Measurements from ENCODE around the gene THADA. TPM values are rescaled to one million over a fixed set of nuclear protein-coding genes. Genes with fewer than 3 reads are reported as not detected.

Gene THADA
- total RNA-seq, 1 experiment from 2014 or later = 27.5 TPM

DNA sequence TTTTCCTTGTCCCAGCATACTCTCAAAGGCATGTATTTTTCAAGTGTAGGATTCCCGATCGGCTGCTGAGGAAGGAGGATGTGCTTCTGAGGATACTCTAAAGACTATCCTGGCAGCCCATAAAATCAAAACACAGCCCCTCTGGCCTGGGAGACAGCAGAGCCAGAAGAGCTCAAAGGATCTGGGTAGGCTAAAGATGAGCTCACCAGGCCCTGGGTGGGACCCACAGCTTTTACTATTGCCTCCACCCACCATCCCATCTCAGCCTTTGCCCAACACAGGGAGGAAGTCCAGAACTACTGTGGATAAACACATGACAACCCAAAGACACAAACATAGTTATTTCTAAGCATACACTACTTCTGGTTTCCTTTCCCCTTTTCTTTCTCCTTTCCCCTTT lies 290.3 kb downstream of the THADA start:
- Mint-ChIP-seq H3K4me3 (no peak overlapping the region), H3K4me1 (peaks cover 17% of the 10 kb centered on the region), H3K36me3 (no peaks in the 10 kb centered on the region), H3K9me3 (no peaks in the 10 kb centered on the region; the same call in 1 of the 2 replicates), H3K27ac (no peak overlapping the region), H3K27me3 (ENCODE audit: low read depth) (no peaks in the 10 kb centered on the region)
- TF ChIP-seq, protein P1, sequence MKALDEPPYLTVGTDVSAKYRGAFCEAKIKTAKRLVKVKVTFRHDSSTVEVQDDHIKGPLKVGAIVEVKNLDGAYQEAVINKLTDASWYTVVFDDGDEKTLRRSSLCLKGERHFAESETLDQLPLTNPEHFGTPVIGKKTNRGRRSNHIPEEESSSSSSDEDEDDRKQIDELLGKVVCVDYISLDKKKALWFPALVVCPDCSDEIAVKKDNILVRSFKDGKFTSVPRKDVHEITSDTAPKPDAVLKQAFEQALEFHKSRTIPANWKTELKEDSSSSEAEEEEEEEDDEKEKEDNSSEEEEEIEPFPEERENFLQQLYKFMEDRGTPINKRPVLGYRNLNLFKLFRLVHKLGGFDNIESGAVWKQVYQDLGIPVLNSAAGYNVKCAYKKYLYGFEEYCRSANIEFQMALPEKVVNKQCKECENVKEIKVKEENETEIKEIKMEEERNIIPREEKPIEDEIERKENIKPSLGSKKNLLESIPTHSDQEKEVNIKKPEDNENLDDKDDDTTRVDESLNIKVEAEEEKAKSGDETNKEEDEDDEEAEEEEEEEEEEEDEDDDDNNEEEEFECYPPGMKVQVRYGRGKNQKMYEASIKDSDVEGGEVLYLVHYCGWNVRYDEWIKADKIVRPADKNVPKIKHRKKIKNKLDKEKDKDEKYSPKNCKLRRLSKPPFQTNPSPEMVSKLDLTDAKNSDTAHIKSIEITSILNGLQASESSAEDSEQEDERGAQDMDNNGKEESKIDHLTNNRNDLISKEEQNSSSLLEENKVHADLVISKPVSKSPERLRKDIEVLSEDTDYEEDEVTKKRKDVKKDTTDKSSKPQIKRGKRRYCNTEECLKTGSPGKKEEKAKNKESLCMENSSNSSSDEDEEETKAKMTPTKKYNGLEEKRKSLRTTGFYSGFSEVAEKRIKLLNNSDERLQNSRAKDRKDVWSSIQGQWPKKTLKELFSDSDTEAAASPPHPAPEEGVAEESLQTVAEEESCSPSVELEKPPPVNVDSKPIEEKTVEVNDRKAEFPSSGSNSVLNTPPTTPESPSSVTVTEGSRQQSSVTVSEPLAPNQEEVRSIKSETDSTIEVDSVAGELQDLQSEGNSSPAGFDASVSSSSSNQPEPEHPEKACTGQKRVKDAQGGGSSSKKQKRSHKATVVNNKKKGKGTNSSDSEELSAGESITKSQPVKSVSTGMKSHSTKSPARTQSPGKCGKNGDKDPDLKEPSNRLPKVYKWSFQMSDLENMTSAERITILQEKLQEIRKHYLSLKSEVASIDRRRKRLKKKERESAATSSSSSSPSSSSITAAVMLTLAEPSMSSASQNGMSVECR (CRISPR knock-in tag; IDR thresholded peaks at IDR 0.05; ENCODE audit: borderline replicate concordance) = no peak
- TF ChIP-seq ZNF671 (CRISPR knock-in tag; IDR thresholded peaks at IDR 0.05) = no peak
- TF ChIP-seq, protein P2, sequence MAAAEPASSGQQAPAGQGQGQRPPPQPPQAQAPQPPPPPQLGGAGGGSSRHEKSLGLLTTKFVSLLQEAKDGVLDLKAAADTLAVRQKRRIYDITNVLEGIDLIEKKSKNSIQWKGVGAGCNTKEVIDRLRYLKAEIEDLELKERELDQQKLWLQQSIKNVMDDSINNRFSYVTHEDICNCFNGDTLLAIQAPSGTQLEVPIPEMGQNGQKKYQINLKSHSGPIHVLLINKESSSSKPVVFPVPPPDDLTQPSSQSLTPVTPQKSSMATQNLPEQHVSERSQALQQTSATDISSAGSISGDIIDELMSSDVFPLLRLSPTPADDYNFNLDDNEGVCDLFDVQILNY (CRISPR knock-in tag; IDR thresholded peaks at IDR 0.05) = no peak
- no peak for TF ChIP-seq FOXJ3 (CRISPR knock-in tag; IDR thresholded peaks at IDR 0.05; ENCODE audit: borderline replicate concordance)
- TF ChIP-seq, protein P3, sequence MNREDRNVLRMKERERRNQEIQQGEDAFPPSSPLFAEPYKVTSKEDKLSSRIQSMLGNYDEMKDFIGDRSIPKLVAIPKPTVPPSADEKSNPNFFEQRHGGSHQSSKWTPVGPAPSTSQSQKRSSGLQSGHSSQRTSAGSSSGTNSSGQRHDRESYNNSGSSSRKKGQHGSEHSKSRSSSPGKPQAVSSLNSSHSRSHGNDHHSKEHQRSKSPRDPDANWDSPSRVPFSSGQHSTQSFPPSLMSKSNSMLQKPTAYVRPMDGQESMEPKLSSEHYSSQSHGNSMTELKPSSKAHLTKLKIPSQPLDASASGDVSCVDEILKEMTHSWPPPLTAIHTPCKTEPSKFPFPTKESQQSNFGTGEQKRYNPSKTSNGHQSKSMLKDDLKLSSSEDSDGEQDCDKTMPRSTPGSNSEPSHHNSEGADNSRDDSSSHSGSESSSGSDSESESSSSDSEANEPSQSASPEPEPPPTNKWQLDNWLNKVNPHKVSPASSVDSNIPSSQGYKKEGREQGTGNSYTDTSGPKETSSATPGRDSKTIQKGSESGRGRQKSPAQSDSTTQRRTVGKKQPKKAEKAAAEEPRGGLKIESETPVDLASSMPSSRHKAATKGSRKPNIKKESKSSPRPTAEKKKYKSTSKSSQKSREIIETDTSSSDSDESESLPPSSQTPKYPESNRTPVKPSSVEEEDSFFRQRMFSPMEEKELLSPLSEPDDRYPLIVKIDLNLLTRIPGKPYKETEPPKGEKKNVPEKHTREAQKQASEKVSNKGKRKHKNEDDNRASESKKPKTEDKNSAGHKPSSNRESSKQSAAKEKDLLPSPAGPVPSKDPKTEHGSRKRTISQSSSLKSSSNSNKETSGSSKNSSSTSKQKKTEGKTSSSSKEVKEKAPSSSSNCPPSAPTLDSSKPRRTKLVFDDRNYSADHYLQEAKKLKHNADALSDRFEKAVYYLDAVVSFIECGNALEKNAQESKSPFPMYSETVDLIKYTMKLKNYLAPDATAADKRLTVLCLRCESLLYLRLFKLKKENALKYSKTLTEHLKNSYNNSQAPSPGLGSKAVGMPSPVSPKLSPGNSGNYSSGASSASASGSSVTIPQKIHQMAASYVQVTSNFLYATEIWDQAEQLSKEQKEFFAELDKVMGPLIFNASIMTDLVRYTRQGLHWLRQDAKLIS (CRISPR knock-in tag; IDR thresholded peaks at IDR 0.05; ENCODE audit: borderline replicate concordance) = no peak
- no peak for TF ChIP-seq AR (CRISPR knock-in tag; IDR thresholded peaks at IDR 0.05)
- no peak for TF ChIP-seq CREM (CRISPR knock-in tag; IDR thresholded peaks at IDR 0.05)
- TF ChIP-seq, protein P4, sequence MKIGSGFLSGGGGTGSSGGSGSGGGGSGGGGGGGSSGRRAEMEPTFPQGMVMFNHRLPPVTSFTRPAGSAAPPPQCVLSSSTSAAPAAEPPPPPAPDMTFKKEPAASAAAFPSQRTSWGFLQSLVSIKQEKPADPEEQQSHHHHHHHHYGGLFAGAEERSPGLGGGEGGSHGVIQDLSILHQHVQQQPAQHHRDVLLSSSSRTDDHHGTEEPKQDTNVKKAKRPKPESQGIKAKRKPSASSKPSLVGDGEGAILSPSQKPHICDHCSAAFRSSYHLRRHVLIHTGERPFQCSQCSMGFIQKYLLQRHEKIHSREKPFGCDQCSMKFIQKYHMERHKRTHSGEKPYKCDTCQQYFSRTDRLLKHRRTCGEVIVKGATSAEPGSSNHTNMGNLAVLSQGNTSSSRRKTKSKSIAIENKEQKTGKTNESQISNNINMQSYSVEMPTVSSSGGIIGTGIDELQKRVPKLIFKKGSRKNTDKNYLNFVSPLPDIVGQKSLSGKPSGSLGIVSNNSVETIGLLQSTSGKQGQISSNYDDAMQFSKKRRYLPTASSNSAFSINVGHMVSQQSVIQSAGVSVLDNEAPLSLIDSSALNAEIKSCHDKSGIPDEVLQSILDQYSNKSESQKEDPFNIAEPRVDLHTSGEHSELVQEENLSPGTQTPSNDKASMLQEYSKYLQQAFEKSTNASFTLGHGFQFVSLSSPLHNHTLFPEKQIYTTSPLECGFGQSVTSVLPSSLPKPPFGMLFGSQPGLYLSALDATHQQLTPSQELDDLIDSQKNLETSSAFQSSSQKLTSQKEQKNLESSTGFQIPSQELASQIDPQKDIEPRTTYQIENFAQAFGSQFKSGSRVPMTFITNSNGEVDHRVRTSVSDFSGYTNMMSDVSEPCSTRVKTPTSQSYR (CRISPR knock-in tag; IDR thresholded peaks at IDR 0.05) = no peak
- no peak for TF ChIP-seq PRRX2 (CRISPR knock-in tag; IDR thresholded peaks at IDR 0.05)
- TF ChIP-seq RELA (CRISPR knock-in tag; IDR thresholded peaks at IDR 0.05; ENCODE audit: borderline replicate concordance) = no peak
- POLR2A ChIA-PET = no interaction called here
- CTCF ChIA-PET = interaction anchor here (0.7 kb wide), 1 partner anchor 46 kb away, joined by 3 read pairs; no protein-coding TSS in a partner anchor
- DNase-seq (ENCODE audit: low spot score) = no peak
- no peak for ATAC-seq
